RWPE1 (cell line): Measurements from ENCODE around the gene PTK6.

Source experiments
- CTCF ChIA-PET: fragments of 350-600 bp; sonication (Branson Sonifier 250); formaldehyde crosslinking; extraction: SDS; loops from one replicate; lab custom pipeline; 2021; lab: Yijun Ruan, JAX
- POLR2A ChIA-PET: fragments of 400-600 bp; formaldehyde crosslinking; extraction: SDS; loops from one replicate; lab custom pipeline; 2020; ENCODE audit warnings: antibody characterized with exemption; ENCODE audit not compliant: low non-redundant PET; lab: Yijun Ruan, JAX
- DNase-seq: peaks from one replicate; pipeline ENCODE4 v3.0.0; 2012; ENCODE audit warnings: low spot score
- H3K27ac ChIP-seq: fragments of 450-650 bp; 2 replicates; pipeline ENCODE4 v1.5.1; 2017
- TF ChIP-seq, protein P1 (sequence below): fragments of 450-650 bp; conservative IDR thresholded peaks from 2 replicates; pipeline ENCODE4 v1.5.1; 2017; ENCODE audit warnings: low read depth, mild to moderate bottlenecking

PTK6 gene

GRCh38 chr20:63491635-63492230, 45.4 kb downstream of the PTK6 start:
- CTCF ChIA-PET, result no interaction called here
- TF ChIP-seq, protein P1, sequence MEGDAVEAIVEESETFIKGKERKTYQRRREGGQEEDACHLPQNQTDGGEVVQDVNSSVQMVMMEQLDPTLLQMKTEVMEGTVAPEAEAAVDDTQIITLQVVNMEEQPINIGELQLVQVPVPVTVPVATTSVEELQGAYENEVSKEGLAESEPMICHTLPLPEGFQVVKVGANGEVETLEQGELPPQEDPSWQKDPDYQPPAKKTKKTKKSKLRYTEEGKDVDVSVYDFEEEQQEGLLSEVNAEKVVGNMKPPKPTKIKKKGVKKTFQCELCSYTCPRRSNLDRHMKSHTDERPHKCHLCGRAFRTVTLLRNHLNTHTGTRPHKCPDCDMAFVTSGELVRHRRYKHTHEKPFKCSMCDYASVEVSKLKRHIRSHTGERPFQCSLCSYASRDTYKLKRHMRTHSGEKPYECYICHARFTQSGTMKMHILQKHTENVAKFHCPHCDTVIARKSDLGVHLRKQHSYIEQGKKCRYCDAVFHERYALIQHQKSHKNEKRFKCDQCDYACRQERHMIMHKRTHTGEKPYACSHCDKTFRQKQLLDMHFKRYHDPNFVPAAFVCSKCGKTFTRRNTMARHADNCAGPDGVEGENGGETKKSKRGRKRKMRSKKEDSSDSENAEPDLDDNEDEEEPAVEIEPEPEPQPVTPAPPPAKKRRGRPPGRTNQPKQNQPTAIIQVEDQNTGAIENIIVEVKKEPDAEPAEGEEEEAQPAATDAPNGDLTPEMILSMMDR, result no peak
- no peak for DNase-seq
- no peak overlapping the region for H3K27ac ChIP-seq
- POLR2A ChIA-PET, result no interaction called here

- H3K27ac ChIP-seq, result no peak overlapping the region
- no peak for DNase-seq
- CTCF ChIA-PET, result interaction anchor here (1.0 kb wide), 1 partner anchor 182 kb away, joined by 3 read pairs; no protein-coding TSS in a partner anchor
- TF ChIP-seq, protein P1, result no peak
- POLR2A ChIA-PET, result no interaction called here
Measured at GRCh38 chr20:63491078-63491477, 46.1 kb downstream of the PTK6 start.

GRCh38 chr20:63490416-63490815, 46.8 kb downstream of the PTK6 start:
- POLR2A ChIA-PET, result no interaction called here
- CTCF ChIA-PET, result interaction anchor here (1.0 kb wide), 1 partner anchor 181 kb away, joined by 3 read pairs; no protein-coding TSS in a partner anchor
- no peak overlapping the region for H3K27ac ChIP-seq
- no peak for DNase-seq
- TF ChIP-seq, protein P1, result no peak

GRCh38 chr20:63488315-63489251, 48.6 kb downstream of the PTK6 start:
- CTCF ChIA-PET, result interaction anchor here (0.9 to 1.1 kb wide), 2 partner anchors 8 to 47 kb away, joined by 3 to 4 read pairs; no protein-coding TSS in a partner anchor
- TF ChIP-seq, protein P1, result no peak
- DNase-seq, result no peak
- H3K27ac ChIP-seq, result no peak overlapping the region
- POLR2A ChIA-PET, result interaction anchor here (0.5 kb wide), 1 partner anchor 33 kb away, joined by 10 read pairs; no protein-coding TSS in a partner anchor

GRCh38 chr20:63487781-63488241, 49.4 kb downstream of the PTK6 start:
- ChIA-PET CTCF (interaction anchor here (0.9 kb wide), 2 partner anchors 9 kb away, joined by 4 to 7 read pairs; no protein-coding TSS in a partner anchor), POLR2A (no interaction called here)
- no peak overlapping the region for H3K27ac ChIP-seq
- TF ChIP-seq, protein P1, result no peak
- no peak for DNase-seq

- ChIA-PET CTCF (interaction anchor here (0.5 to 0.9 kb wide), 2 partner anchors 9 to 28 kb away, joined by 4 to 7 read pairs; no protein-coding TSS in a partner anchor), POLR2A (no interaction called here)
- TF ChIP-seq, protein P1, result no peak
- no peak overlapping the region for H3K27ac ChIP-seq
- DNase-seq, result no peak
Measured at GRCh38 chr20:63487116-63487764, 49.9 kb downstream of the PTK6 start.
